ENCODE results near the gene PRKD1.

The PRKD1 gene

DNA sequence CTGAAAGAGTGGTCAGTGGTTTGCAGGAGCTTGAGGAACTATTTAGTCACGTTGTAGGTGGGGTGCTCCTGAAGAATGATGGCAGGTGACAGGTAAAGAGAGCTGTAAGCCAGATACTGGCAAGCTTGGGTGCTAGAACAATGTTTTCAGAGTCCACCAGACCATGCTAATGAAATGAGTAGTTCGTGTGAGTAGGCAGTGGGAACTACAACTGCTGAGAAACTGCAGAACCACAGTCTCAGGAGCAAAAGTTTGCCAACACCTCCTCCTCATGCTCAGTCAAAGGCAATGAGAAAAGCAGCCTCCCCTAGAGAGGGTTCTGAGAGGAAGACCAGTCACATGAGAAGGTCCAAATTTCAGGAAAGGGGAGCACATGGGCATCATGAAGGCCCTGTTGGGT lies 91.3 kb downstream of the PRKD1 start:
- DNase-seq (ENCODE audit: low spot score) = no peak

DNA sequence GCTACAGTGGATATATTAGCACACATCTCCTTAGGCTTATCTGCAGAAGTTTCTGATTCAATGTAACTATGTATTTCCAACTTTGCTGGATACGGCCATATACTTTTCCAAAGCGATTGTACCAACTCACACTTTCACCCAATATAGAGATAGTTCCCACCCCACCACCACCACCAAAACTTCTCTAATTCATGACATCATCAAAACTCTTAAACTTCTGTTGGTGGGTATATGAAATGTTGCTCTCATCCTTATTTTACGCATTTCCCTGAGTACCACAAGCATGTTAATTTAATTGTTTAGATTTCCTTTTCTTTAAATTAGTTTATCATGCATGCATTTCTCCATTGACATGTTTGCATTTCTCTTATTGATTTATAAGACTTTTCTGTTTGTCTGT lies 95.6 kb downstream of the PRKD1 start:
- no peak for DNase-seq (ENCODE audit: low spot score)

DNA sequence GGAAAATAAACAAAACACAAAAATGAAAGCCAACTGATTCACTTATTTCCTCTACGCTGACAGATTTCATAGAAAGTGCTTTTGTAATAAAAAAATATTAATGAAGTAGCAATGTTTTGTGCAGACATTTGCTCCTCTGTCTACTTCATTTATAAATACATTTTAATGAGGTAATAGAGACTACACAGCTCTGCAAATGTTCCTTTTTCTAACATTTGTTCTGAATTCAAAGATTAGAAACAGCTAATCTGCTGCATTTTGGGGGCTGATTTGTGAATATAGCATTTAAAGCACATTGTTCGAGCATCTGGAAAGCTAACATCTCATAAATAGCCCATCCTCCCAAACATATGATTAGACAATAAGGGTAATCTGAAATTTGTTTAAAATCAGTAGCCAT lies 97.8 kb downstream of the PRKD1 start:
- no peak for DNase-seq (ENCODE audit: low spot score)

DNA sequence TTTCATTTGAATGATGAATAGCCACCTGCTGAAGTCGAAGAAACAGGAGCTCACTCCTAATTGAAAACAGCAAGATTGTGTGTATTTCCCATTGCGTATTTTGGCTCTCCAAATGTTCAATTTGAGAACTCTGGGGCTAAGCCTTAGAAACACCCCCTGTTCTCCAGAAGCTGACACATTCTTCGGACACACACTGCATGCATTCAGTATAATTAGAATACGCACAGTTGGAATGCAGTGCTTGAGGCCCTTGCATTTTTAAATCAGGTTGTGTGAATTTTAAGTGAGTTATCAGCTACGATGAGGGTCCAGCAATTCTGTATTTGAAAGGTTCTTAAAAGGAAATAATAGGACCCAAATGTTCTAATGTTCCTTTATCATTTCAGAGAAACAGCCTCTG lies 103.8 kb downstream of the PRKD1 start:
- no peak for DNase-seq (ENCODE audit: low spot score)

DNA sequence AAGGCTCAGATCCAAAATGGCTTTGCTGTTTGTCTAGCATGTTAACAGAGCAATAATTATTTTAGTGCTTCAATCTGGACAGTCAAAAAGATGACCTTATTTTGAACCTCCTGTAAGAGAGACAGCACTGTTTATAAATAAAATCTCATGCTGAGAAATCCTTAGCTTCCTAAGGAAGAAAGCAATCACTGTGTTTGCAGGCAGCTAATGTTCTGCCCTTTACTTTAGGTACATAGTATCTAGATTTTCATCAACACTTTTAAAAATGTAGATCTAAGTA lies 105.3 kb downstream of the PRKD1 start:
- peak; percentile 36 for DNase-seq (ENCODE audit: low spot score)

DNA sequence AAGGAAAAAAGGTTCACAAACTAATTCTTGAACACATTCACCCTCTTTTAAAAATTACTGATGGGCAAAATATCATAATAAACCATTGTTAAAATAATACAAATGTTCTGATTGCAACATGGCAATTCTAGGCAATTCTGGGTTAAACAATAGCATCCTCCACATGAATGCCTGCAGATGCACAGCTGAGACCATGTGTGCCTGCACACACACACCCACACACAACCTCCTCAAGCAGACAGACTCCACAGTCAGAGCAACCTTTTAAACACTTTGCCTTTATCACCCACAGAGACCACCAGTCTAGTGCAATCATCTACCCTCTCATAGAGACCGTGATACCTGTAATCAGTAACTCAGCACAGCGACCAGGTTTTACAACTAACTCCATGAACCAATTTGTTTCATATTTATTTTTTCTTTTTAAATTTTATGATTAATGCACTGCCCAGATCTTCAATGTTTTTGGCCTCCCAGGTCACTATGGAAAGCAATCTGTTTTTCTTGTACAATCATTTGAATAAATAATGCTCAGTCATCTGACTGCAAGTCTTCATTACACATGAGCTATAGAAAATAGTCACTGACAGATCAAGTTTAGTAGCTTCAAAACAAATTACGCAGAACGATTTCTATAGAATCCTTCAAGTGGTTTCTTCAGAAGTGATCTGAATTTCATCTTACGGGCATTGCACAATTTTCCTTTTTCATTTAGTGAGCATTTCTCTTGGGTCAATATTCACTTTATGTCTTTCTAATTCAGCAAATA lies 105.8 kb downstream of the PRKD1 start:
- no peak for DNase-seq (ENCODE audit: low spot score)

DNA sequence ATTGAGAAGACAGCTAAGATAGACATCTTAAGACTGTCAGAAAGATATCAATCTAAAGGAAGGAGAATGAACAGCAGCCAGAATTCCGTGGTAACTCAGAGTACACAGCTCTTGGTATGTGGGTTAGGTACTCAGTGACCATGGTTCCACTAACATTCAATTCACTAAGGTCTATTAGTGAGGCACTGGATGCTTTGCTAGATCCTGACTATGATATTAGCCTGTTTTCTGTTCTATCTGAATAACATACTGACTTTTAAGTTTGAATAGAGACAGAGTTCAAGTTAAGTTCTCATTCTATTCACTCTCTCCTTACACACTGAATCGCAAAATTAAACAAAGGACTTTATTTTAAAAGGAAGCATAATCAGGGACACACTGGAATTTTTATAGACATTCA lies 106.4 kb downstream of the PRKD1 start:
- DNase-seq (ENCODE audit: low spot score) = no peak

DNA sequence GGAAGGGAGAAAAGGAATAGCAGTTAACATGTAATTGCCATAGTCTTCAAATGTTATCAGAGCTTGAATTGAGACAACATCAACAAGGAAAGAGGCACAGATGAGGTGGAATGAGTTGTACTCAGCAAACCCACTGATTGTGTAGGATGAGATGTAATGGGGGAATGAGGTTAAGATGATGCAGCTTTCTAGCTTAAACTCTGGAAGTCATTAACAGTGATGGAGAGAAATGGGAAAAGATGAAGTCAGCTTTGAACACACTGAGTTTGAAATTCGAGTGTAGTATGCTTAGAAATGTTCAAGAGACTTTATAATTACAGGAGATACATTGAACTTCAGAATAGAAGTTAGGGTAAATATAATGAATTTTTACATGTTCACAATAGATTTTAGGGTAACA lies 106.9 kb downstream of the PRKD1 start:
- no peak for DNase-seq (ENCODE audit: low spot score)

DNA sequence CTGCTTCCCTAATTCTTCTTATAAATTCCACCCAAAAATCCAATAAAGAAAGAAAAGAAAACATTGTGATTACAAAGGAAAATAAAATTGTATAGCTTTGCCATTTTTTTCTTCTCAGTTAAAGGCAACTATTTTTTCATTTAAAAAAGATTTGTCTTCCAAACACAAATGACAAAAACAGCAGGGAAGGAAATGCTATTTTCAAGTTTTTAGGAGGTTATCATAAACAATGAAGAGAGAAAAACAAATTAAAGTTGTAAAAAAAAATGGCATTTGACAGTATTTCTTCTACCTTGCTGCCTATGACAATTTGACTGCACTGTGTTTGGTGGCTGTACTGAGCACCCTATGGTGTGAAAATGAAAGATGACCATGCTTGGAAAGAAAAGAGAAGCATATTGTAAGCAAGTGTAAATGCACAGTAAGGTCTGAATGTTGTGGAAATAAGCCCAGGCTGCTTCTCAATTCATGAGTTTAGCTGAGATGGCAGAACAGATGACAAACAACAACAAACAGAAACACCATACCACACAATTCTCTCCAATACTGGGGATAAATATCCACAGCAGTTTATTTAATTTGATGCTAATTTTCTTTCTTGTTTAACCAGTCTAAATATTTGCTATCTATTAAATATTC lies 109.8 kb downstream of the PRKD1 start:
- no peak for DNase-seq (ENCODE audit: low spot score)

DNA sequence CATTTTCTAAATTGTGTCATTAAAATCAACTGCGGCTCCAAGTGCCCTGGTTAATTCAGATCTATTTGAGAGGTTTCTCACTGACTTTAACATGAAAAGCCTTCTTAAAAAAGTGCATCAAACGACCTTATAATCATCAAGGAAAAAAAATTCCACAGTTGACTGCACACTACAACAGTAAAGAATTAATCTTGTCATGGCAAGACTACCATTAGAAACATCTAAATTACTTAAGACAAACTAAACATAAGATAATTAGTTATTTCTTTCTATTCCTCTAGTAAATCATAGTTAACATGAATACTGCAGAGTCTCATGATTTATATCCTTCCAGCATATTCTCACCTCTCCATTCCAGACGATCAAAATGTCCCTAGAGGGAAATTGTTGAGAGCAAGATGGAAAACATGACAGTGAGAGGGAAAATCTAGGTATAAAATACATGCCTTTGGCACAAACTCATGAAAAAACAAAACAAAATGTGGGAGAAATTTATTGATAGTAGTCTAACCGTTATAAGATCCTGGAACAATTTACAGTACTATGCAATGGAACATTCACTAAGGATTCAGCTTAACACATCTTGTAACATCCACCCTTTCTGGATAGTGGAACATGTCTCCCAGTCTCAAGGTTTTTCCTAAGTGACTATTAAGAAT lies 112.5 kb downstream of the PRKD1 start:
- no peak for DNase-seq (ENCODE audit: low spot score)

DNA sequence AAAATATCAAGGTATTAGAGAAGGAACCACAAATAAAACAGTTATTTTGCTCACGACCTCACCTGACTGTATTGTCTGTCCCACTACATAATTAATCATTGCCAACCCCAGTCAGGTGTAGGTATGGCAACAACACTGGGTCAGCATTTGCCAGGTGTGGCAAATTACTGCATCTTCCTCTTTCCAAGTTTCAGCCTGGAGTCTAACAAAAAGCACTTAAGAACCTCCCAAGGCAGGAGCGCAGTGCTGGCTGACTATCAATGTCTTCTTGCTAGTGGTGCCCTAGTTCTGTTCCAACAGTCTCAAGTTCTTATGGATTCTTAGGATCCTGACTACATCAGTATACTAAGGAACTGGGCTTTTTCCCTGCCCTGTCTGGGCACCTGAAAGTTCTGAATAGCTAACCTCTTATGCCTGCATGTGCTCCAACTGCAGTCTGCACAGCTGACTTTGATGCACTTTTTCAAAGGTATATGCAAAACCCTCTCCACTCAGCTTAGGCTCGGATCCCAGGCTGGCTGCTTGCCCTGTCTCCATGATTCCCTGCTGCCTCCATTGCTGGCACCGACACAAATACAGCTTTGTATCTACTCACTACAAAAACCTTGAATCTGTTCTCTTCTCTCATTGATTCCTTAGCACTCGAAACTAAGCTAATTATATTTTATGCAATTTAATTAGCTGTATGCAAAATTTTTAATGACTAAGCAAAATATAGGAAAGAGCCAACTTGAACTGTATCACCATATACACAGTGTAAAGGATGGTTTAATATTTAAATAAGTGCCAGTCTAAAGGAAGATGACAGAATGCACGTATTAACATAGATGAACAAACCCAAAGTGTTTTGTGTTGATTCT lies 113.3 kb downstream of the PRKD1 start:
- DNase-seq (ENCODE audit: low spot score) = no peak

DNA sequence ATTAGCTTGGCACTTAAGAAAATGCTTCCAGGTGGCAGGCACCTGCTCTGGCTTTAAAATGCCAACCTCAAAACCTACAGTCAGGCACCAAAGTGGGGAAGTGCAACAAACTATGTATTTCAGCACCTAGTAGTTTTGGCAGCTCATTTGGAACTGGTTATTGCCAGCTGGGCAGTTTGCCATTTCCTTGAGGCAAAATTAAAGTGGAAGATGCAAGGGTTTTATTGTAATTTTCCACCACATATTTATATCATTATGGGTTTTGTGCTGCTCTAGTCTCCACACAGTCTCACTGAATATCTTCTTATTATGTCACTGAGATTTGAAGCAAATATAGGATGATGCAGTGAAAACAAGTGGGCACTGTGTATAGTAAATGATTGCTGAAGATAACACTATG lies 117.0 kb downstream of the PRKD1 start:
- no peak for DNase-seq (ENCODE audit: low spot score)

DNA sequence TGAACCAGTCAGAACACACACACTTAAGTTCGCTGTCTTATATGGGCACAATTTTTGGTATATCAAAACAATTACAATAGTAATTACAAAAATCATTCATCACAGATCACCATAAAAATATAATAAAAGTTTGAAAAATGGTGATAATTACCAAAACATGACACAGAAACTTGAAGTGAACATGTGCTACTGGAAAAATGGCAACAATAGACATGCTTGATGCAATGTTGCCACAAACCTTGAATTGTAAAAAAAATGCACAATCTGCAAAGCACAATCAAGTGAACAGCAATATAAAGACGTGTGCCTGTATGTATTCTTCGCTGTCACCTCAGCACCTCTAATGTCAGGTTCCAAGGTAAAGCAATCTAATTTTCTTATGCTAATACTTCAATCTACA lies 117.6 kb downstream of the PRKD1 start:
- no peak for DNase-seq (ENCODE audit: low spot score)

DNA sequence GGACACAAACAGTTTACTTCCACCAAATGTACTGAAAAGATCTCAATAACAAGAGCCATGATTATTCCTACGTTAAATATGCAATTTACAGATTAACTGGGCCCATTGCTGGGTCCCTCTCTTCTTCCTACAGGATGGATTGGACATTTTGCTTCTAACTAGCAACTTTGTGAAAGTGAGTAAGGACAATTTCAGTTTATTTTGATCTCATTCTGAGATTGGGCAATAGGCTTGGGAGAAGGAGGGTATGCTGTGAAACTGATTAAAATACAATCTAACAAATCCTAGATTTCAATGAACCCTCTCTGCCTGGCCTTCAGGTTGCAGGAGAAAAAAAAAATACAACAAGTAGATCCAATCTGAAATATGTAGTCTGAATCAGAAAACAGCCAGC lies 121.5 kb downstream of the PRKD1 start:
- DNase-seq (ENCODE audit: low spot score) = no peak

DNA sequence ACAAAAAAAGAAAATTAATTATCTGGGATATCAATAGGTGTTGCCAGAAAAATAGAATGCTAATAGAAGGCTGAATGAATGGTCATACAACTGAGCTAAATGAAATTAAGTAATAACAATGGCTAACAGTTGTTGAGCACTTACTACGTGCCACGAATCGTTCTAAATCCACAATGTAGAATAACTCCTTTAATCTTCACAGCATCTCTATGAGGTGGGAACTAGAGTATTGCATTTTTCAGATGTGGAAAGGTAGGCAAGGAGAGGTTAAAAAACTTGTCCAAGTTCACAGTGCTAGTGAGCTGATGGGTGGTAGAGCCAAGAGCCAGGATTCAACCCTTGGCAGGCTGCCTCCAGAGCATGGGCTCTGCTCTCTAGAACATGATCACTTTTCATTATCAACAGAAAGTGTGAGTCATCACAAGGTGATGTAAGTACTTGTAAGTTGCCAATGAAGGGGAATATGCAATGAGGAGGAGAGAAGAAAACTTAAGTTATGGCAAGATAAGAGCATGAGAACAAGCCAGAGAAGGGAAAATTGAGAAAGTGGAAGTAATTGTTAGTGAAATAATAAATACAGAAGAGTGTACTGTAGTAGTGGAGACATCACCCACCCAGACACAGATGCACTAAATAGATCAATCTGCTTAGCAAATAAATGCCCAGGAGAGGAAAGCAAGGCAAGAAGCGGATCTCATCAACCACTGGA lies 122.1 kb downstream of the PRKD1 start:
- DNase-seq (ENCODE audit: low spot score) = peak; percentile 73

DNA sequence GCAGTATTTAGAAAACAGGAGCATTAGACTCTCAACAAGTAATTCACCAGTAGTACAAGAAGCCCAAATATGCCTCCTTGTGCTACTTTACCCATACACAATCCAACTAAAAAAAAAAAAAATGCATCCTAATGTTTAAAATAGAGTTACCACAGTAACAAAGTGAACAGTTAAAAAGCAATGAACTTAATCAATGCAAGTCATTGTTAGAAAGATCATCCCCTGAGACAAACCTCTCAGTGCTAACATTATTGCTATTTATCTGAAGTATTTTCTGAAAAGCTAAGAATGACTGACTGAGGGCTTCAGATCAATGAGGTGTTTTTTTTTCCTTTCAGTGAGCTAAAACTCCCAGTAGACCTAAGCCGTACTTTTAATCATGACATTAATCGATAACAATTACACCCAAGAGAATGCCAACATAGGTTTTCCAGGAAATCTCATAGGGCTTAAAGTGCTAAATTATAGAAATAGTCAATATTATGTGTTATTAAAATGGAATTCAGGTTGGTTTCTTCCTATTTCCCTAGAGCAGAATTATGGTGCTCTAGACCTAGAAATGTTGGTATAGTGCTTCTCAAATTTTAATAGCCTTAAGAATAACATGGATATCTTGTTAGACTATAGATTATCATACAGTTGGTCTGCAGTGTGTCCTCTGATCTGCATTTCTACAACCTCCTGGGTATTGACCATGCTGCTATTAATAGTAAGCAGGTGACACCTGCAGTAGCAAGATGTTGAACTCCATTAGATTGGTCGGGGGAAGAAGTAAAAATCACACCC lies 123.0 kb downstream of the PRKD1 start:
- peak; percentile 82 for DNase-seq (ENCODE audit: low spot score)

DNA sequence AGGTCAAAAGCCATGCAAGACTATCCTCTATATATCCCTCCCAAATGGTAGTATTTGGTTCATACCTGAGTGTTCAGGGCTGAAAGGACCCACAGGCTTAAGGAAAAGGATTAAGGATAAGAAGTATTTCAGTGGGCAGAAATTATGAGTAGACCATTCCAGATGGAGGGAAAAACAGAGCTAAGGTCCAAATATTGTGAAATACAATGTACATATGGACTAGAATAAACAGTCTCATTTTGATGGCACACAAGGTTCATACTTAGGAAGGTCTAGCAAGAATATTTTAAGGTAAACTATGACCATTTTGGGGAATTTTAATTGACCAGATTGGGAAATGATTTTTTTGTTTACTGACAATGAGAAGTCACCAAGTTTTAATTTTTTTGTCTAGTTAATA lies 124.6 kb downstream of the PRKD1 start:
- no peak for DNase-seq (ENCODE audit: low spot score)

DNA sequence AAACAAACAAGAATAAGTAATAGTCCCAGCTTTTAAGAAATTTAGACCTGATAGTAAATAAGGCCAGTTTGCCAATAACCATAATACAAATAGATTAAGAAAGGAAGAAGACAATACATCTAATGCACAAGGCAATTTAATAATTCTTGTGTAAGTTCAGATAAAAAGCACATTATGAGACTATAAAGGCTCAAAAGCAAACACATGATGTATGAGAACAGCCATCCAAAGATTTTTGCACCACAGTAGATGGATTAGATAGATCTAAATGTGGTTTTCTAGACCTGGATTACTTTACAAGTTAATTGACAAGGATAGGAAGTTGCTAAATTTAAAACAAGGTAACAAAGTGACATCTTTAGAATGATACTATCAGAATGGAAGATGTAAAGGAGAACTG lies 125.4 kb downstream of the PRKD1 start:
- no peak for DNase-seq (ENCODE audit: low spot score)

DNA sequence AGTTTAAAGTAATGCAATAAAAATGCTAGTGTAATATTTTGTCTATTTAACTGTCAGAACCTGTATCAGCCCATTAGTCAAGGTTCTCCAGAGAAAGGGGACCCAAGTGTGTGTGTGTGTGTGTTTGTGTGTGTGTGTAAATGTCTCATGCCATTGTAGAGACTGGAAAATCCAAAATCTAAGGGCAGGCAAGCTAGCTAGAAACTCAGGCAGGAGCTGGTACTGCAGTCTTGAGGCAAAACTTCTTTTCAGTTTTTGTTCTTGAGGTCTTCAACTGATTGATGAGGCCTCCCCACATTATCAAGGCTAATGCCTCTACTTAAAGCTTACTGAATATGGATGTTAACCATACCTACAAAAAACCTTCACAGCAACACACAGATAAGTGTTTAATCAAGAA lies 126.7 kb downstream of the PRKD1 start:
- DNase-seq (ENCODE audit: low spot score) = no peak

DNA sequence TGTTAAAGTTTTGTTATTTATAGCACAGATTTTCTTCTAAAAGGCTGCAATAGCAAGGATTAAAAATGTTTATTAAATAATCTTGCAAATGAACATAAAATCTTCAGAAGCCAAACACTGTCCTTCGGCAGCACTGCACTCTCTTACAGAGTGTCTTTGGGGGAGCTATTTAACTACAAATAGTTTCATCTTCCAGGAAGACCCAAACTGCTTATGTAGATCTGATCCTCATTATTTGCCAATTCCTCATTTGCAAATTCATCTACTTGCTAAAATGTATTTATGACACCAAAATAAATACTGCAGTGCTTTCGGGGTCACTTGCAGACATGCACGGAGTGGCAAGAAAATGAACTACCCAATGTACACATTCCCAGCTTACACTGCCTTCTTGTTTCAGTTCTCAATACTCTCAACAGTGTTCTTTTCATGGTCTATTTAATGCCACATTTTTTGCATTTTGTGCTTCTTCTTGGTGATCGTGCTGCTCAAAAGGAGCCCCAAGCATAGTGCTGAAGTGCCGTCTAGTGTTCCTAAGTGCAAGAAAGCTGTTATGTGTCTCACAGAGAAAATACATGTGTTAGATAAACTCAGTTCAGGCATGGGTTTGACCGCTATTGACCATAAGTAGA lies 128.1 kb downstream of the PRKD1 start:
- DNase-seq (ENCODE audit: low spot score) = no peak

DNA sequence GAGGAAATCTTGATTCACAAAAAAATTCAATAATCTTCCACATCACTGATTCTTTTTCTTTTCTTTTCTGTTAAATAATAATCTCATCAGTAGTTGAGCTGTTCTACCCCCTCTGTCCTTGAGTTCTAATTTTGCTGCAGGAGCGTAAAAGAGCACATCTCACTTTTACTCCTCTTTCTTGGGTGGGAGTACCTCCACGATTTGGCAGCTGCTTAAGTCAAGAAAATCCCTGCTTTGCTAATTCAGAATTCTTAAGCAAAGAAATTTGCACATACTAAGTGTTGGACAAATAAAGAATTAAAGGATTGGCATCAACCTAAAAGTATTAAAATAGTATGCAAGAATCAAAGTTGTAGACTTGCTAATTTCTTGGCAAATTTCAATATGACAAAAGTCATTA lies 128.8 kb downstream of the PRKD1 start:
- DNase-seq (ENCODE audit: low spot score) = no peak

Measured in COLO829 (cell line).